HL-60 (cell line): ENCODE data around the gene TAOK3.

Experiments used
- DNase-seq, 2 experiments: peaks; one replicate each; pipeline ENCODE4 v3.0.0-alpha.2; 2010 to 2020; ENCODE audit warnings: low read depth in 1 of 2, low spot score in 1 of 2
- H3K27ac ChIP-seq: fragments of 250-450 bp; sonication (Bioruptor Pico); replicated peaks from 2 replicates; pipeline ENCODE4 v1.5.1; 2020; ENCODE audit warnings: mild to moderate bottlenecking, moderate library complexity
- H3K27me3 ChIP-seq: fragments of 250-450 bp; sonication (Bioruptor Pico); 2 replicates; pipeline ENCODE4 v1.5.1; 2021; ENCODE audit warnings: mild to moderate bottlenecking, moderate library complexity; ENCODE audit not compliant: insufficient read depth, poor library complexity, severe bottlenecking
- H3K4me3 ChIP-seq: replicated peaks from 2 replicates; pipeline ENCODE4 v1.5.1; 2011; ENCODE audit warnings: mild to moderate bottlenecking, control low read depth, low read length; ENCODE audit not compliant: insufficient read depth
- CTCF ChIP-seq: IDR thresholded peaks from one replicate; pipeline ENCODE4 v1.5.1; 2011; ENCODE audit warnings: low read length, control low read depth, inconsistent platforms; ENCODE audit not compliant: insufficient read depth
- GABPA ChIP-seq: IDR thresholded peaks from 2 replicates; pipeline ENCODE4 v1.6.1; 2012; ENCODE audit warnings: low read depth
- POLR2AphosphoS5 ChIP-seq: IDR thresholded peaks from 2 replicates; pipeline ENCODE4 v1.6.1; 2012; ENCODE audit warnings: low read depth
- SPI1 ChIP-seq: IDR thresholded peaks from 2 replicates; pipeline ENCODE4 v1.6.1; 2012; ENCODE audit warnings: low read depth, mild to moderate bottlenecking, borderline replicate concordance
- TF ChIP-seq, protein P1 (sequence below): IDR thresholded peaks from 2 replicates; pipeline ENCODE4 v1.6.1; 2012; ENCODE audit warnings: low read depth; ENCODE audit not compliant: insufficient replicate concordance

TAOK3 gene

DNA sequence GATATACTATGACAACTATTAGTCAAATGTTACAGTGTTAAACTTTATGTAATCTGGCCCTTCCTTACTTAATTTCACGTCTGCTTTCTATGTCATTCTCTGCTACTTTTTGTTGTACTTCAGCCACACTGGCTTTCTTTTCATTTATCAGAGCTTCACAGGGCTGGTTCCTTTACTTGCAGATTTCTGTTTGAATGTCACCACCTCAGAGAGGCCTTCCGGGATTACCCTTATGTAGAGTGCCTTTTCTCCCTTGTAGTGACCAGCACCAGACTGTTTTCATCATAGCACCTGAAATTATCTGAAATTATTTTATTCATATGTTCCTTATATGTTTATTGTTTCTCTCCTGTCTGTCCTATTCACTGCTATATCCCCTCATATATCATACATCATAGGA is 75.4 kb downstream of the TAOK3 start:
- no peaks in the 10 kb centered on the region for H3K27me3 ChIP-seq
- no peak for DNase-seq
- TF ChIP-seq GABPA, result no peak
- no peak for TF ChIP-seq CTCF
- TF ChIP-seq, protein P1, sequence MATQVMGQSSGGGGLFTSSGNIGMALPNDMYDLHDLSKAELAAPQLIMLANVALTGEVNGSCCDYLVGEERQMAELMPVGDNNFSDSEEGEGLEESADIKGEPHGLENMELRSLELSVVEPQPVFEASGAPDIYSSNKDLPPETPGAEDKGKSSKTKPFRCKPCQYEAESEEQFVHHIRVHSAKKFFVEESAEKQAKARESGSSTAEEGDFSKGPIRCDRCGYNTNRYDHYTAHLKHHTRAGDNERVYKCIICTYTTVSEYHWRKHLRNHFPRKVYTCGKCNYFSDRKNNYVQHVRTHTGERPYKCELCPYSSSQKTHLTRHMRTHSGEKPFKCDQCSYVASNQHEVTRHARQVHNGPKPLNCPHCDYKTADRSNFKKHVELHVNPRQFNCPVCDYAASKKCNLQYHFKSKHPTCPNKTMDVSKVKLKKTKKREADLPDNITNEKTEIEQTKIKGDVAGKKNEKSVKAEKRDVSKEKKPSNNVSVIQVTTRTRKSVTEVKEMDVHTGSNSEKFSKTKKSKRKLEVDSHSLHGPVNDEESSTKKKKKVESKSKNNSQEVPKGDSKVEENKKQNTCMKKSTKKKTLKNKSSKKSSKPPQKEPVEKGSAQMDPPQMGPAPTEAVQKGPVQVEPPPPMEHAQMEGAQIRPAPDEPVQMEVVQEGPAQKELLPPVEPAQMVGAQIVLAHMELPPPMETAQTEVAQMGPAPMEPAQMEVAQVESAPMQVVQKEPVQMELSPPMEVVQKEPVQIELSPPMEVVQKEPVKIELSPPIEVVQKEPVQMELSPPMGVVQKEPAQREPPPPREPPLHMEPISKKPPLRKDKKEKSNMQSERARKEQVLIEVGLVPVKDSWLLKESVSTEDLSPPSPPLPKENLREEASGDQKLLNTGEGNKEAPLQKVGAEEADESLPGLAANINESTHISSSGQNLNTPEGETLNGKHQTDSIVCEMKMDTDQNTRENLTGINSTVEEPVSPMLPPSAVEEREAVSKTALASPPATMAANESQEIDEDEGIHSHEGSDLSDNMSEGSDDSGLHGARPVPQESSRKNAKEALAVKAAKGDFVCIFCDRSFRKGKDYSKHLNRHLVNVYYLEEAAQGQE, result no peak
- TF ChIP-seq POLR2AphosphoS5, result no peak
- TF ChIP-seq SPI1, result no peak
- H3K4me3 ChIP-seq, result no peak overlapping the region
- H3K27ac ChIP-seq, result no peak overlapping the region

DNA sequence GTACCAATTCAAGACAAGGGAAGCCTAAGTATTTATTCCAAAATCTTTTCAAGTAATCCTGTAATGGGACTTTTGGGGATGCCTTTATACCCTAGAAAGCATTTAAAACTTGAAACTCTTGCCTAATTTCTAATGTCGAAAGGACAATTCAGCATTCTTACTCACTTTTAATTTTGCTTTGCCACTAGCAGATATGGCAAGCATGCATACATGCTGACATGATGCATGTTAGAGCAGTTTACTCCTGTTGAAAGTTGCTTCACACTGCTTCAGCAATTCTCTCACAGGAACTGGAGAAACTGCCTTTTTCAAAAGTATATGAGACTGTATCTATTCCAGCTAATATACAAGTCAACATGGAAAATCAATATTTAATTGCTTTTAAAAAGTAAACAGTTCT is 79.9 kb downstream of the TAOK3 start:
- no peak overlapping the region for H3K4me3 ChIP-seq
- TF ChIP-seq GABPA (no peak), SPI1 (no peak), POLR2AphosphoS5 (no peak), CTCF (no peak)
- TF ChIP-seq, protein P1, result no peak
- DNase-seq, result no peak
- no peaks in the 10 kb centered on the region for H3K27me3 ChIP-seq
- H3K27ac ChIP-seq, result no peak overlapping the region; the same call in 1 of the 2 replicates

DNA sequence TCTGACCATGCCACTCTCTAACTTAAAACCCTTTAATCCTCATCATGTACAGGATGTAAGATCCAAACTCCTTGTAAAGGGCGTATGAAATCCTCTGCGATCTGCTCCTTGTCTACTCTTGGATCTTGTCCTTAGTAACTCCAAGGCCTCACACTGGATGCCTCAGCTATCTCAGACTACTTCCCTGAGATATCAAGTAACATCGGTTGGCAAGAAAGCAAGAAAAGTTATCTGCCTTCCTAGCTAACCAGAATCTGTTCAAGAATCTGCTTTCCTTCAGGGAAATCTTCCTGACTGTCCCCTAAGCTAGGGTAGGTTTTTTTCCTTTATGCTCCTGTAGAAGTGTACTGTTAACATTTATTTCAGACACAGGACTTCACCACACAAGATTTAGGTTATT is 82.6 kb downstream of the TAOK3 start:
- TF ChIP-seq, protein P1, result no peak
- TF ChIP-seq POLR2AphosphoS5, result no peak
- TF ChIP-seq SPI1, result no peak
- TF ChIP-seq CTCF, result no peak
- no peak for TF ChIP-seq GABPA
- no peak overlapping the region for H3K27ac ChIP-seq
- DNase-seq, result no peak
- H3K27me3 ChIP-seq, result no peaks in the 10 kb centered on the region
- no peak overlapping the region for H3K4me3 ChIP-seq
